Measurements from ENCODE around the gene POU2AF1.

GRCh38 chr11:111357150-111358037 lies 21.7 kb downstream of the POU2AF1 start:
- no peak for TF ChIP-seq EGR1 (IDR thresholded peaks at IDR 0.05)
- TF ChIP-seq TAF1 (IDR thresholded peaks at IDR 0.05; ENCODE audit: low read depth), result no peak
- TF ChIP-seq YY1 (IDR thresholded peaks at IDR 0.05; ENCODE audit: low read depth), result no peak
- TF ChIP-seq, protein P1, sequence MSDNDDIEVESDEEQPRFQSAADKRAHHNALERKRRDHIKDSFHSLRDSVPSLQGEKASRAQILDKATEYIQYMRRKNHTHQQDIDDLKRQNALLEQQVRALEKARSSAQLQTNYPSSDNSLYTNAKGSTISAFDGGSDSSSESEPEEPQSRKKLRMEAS (IDR thresholded peaks at IDR 0.05), result no peak
- no peak for TF ChIP-seq FOXM1 (IDR thresholded peaks at IDR 0.05; ENCODE audit: borderline replicate concordance, low read depth)
- TF ChIP-seq EP300 (IDR thresholded peaks at IDR 0.05; ENCODE audit: borderline replicate concordance), result no peak
